HG03196 (cell line): ENCODE data around the gene KLHDC4.
"Not testable (repeated sequence)": the region's sequence is repeated elsewhere in the genome, so short reads cannot be mapped to it uniquely, and the experiment has no call there.

Experiments
- ATAC-seq: cut with Tn5 transposase; IDR thresholded peaks from one replicate; pipeline ENCODE4 v1.9.1; 2021; ENCODE audit not compliant: unreplicated experiment

Gene KLHDC4

GRCh38 chr16:87788730-87789436 is 23.1 kb upstream of the KLHDC4 start:
- ATAC-seq, result not testable (repeated sequence)

GRCh38 chr16:87787451-87788091 is 21.8 kb upstream of the KLHDC4 start:
- not testable (repeated sequence) for ATAC-seq

- ATAC-seq, result no peak
Measured at GRCh38 chr16:87784812-87785211, 19.0 kb upstream of the KLHDC4 start.

- ATAC-seq, result no peak
Measured at GRCh38 chr16:87782033-87782432, 16.2 kb upstream of the KLHDC4 start.

GRCh38 chr16:87780385-87780989 is 14.7 kb upstream of the KLHDC4 start:
- ATAC-seq, result no peak

- peak; percentile 60 for ATAC-seq
Measured at GRCh38 chr16:87778830-87779579, 13.2 kb upstream of the KLHDC4 start.

GRCh38 chr16:87778476-87778829 is 12.7 kb upstream of the KLHDC4 start:
- no peak for ATAC-seq

GRCh38 chr16:87773836-87774235 is 8.1 kb upstream of the KLHDC4 start:
- not testable (repeated sequence) for ATAC-seq

- ATAC-seq, result not testable (repeated sequence)
Measured at GRCh38 chr16:87767456-87767855, 1.7 kb upstream of the KLHDC4 start.

- ATAC-seq, result no peak
Measured at GRCh38 chr16:87766485-87766797, 655 bp upstream of the KLHDC4 start.

GRCh38 chr16:87765473-87765775 is 362 bp downstream of the KLHDC4 start:
- ATAC-seq, result peak; percentile 41

- peak; percentile 26 for ATAC-seq
Measured at GRCh38 chr16:87764600-87765472, 950 bp downstream of the KLHDC4 start.

- no peak for ATAC-seq
Measured at GRCh38 chr16:87762620-87763019, 3.2 kb downstream of the KLHDC4 start.

GRCh38 chr16:87762071-87762571 is 3.7 kb downstream of the KLHDC4 start:
- ATAC-seq, result no peak

- no peak for ATAC-seq
Measured at GRCh38 chr16:87761060-87761459, 4.7 kb downstream of the KLHDC4 start.

- ATAC-seq, result no peak
Measured at GRCh38 chr16:87757841-87758426, 7.9 kb downstream of the KLHDC4 start.

GRCh38 chr16:87754535-87754934 is 11.3 kb downstream of the KLHDC4 start:
- ATAC-seq, result no peak

- ATAC-seq, result no peak
Measured at GRCh38 chr16:87747626-87748414, 18.0 kb downstream of the KLHDC4 start.

GRCh38 chr16:87746178-87746577 is 19.6 kb downstream of the KLHDC4 start:
- no peak for ATAC-seq
